Lung (tissue), 12 donors: ENCODE data around the gene UQCRQ. TPM values are rescaled to one million over a fixed set of nuclear protein-coding genes. Genes with fewer than 3 reads are reported as not detected.

Experiments
- ATAC-seq: fragments of 200-7000 bp; cut with Tn5 transposase; one replicate; pipeline ENCODE4 v1.9.1; 2020; ENCODE audit warnings: moderate number of reproducible peaks; ENCODE audit not compliant: insufficient read depth, low FRiP score
- DNase-seq, 3 donors: peaks; one replicate each; pipeline ENCODE4 v3.0.0-alpha.2; 2013 to 2017
- H3K27ac ChIP-seq, 2 donors: one replicate each; pipeline ENCODE4 v1.5.1; 2013; ENCODE audit warnings: mild to moderate bottlenecking in 2 of 2, moderate library complexity in 2 of 2, control low read depth in 1 of 2, inconsistent platforms in 1 of 2, low read depth in 1 of 2, low read length in 1 of 2
- H3K27me3 ChIP-seq, 3 donors: one replicate each; pipeline ENCODE4 v1.5.1; 2013; ENCODE audit warnings: low read length in 2 of 3; ENCODE audit not compliant: control insufficient read depth in 3 of 3, insufficient read depth in 3 of 3
- H3K36me3 ChIP-seq, 4 donors: one replicate each; pipeline ENCODE4 v1.5.1; 2013; ENCODE audit warnings: low read length in 4 of 4, mild to moderate bottlenecking in 1 of 4, moderate library complexity in 1 of 4; ENCODE audit not compliant: control insufficient read depth in 4 of 4, insufficient read depth in 4 of 4
- H3K4me1 ChIP-seq, 5 donors: one replicate each; pipeline ENCODE4 v1.5.1; 2013; ENCODE audit warnings: low read length in 5 of 5, mild to moderate bottlenecking in 2 of 5, moderate library complexity in 1 of 5; ENCODE audit not compliant: control insufficient read depth in 5 of 5, insufficient read depth in 5 of 5
- H3K4me3 ChIP-seq: one replicate; pipeline ENCODE4 v1.5.1; 2013; ENCODE audit warnings: mild to moderate bottlenecking, control low read depth, moderate library complexity
- H3K9ac ChIP-seq, 2 donors: one replicate each; pipeline ENCODE4 v1.5.1; 2013; ENCODE audit warnings: low read length in 2 of 2, control low read depth in 1 of 2; ENCODE audit not compliant: insufficient read depth in 1 of 2
- H3K9me3 ChIP-seq, 4 donors: one replicate each; pipeline ENCODE4 v1.5.1; 2013; ENCODE audit warnings: low read length in 3 of 4, mild to moderate bottlenecking in 1 of 4, moderate library complexity in 1 of 4; ENCODE audit not compliant: control insufficient read depth in 4 of 4, insufficient read depth in 3 of 4
- CTCF ChIP-seq: IDR thresholded peaks from 2 replicates; pipeline ENCODE4 v1.5.1; 2012; ENCODE audit warnings: mild to moderate bottlenecking; ENCODE audit errors: control extremely low read depth, extremely low read depth
- WGBS, 2 donors: extraction: QIAGEN DNeasy Blood & Tissue Kit; methylation state at CpG; one replicate each; pipeline ENCODE4 v1.1.7; 2013; 5-methylcytosine and 5-hydroxymethylcytosine counted together
- polyA plus RNA-seq, 2 donors: library from polyadenylated mRNA; stranded (reverse); fragments of 200-250 nt; gene quantifications; one replicate each; pipeline ENCODE4 v1.2.1, GENCODE V29; 2013
- total RNA-seq, 2 donors: library from RNA; depleted of rRNA in 1 of 2; stranded (reverse); fragments of >200 nt in 1 of 2; gene quantifications; one replicate each; pipeline ENCODE4 v1.2.1, GENCODE V29; 2014 to 2021
- donor health status: control.
- donor health status: control.
- donor health status: Bipolar disorder and iron deficiency.
- donor health status: healthy.
- donor health status: DM: yes; HTN: yes; CAD: no.

UQCRQ gene
- total and polyA plus RNA-seq, 4 donors, result 99.0 to 528 (median 296) TPM

- no peak for DNase-seq
- no peak for TF ChIP-seq CTCF
- Histone ChIP-seq H3K4me3 (no peak overlapping the region), H3K36me3 (peaks cover 31 to 55% (median 37%) of the 10 kb centered on the region in 4 donors), H3K4me1 (peaks cover 0 to 4% (median 0%) of the 10 kb centered on the region in 5 donors), H3K9ac (no peak overlapping the region), H3K9me3 (no peaks in the 10 kb centered on the region), H3K27ac (no peak overlapping the region), H3K27me3 (no peaks in the 10 kb centered on the region)
- no peak for ATAC-seq
- 92 to 96% methylated on average over 4 of the region's 4 CpGs for WGBS, 2 donors
Observed at GRCh38 chr5:132895719-132896305, 29.4 kb downstream of the UQCRQ start.

GRCh38 chr5:132896685-132897084, 30.2 kb downstream of the UQCRQ start:
- no peaks in the 10 kb centered on the region for H3K9me3 ChIP-seq
- no peak overlapping the region for H3K9ac ChIP-seq
- no peak for ATAC-seq
- TF ChIP-seq CTCF, result no peak
- no peak overlapping the region for H3K27ac ChIP-seq
- H3K4me3 ChIP-seq, result no peak overlapping the region
- peaks cover 0 to 4% (median 0%) of the 10 kb centered on the region in 5 donors for H3K4me1 ChIP-seq
- 89 to 93% methylated on average over 7 of the region's 7 CpGs for WGBS, 2 donors
- no peak for DNase-seq
- peaks cover 33 to 55% (median 37%) of the 10 kb centered on the region in 4 donors for H3K36me3 ChIP-seq
- no peaks in the 10 kb centered on the region for H3K27me3 ChIP-seq

- Histone ChIP-seq H3K9ac (no peak overlapping the region), H3K27ac (no peak overlapping the region), H3K27me3 (no peaks in the 10 kb centered on the region), H3K36me3 (peaks cover 29 to 50% (median 31%) of the 10 kb centered on the region in 4 donors), H3K9me3 (no peaks in the 10 kb centered on the region), H3K4me1 (peaks cover 0 to 4% (median 0%) of the 10 kb centered on the region in 5 donors), H3K4me3 (no peak overlapping the region)
- ATAC-seq (no peak), DNase-seq (no peak)
- no peak for TF ChIP-seq CTCF
- WGBS, 2 donors, result 75 to 76% methylated on average over 3 of the region's 3 CpGs
Observed at GRCh38 chr5:132898094-132898493, 31.7 kb downstream of the UQCRQ start.

- Histone ChIP-seq H3K27ac (no peak overlapping the region), H3K36me3 (peaks cover 19 to 31% (median 21%) of the 10 kb centered on the region in 4 donors), H3K4me1 (peaks cover 0 to 1% (median 0%) of the 10 kb centered on the region in 5 donors), H3K9me3 (no peaks in the 10 kb centered on the region), H3K9ac (no peak overlapping the region), H3K4me3 (no peak overlapping the region), H3K27me3 (no peaks in the 10 kb centered on the region)
- no peak for TF ChIP-seq CTCF
- DNase-seq (no peak), ATAC-seq (no peak)
- WGBS, 2 donors, result 85 to 86% methylated on average over 4 of the region's 4 CpGs
Observed at GRCh38 chr5:132901036-132901435, 34.6 kb downstream of the UQCRQ start.
